Measurements from ENCODE around the gene POLQ.
"Not testable (repeated sequence)": the region's sequence is repeated elsewhere in the genome, so short reads cannot be mapped to it uniquely, and the experiment has no call there.

POLQ gene

GRCh38 chr3:121424549-121424948, 121.2 kb downstream of the POLQ start:
- Mint-ChIP-seq H3K27me3 (ENCODE audit: low read depth) (no peaks in the 10 kb centered on the region), H3K9me3 (no peaks in the 10 kb centered on the region), H3K36me3 (ENCODE audit: low read depth) (peaks cover 17% of the 10 kb centered on the region), H3K4me3 (no peak overlapping the region), H3K4me1 (ENCODE audit: low read depth) (peaks cover 2% of the 10 kb centered on the region), H3K27ac (no peak overlapping the region)

- Mint-ChIP-seq H3K27me3 (ENCODE audit: low read depth) (no peaks in the 10 kb centered on the region), H3K36me3 (ENCODE audit: low read depth) (peaks cover 2% of the 10 kb centered on the region), H3K27ac (no peak overlapping the region), H3K4me1 (ENCODE audit: low read depth) (peaks cover 1% of the 10 kb centered on the region), H3K9me3 (no peaks in the 10 kb centered on the region), H3K4me3 (no peak overlapping the region)
These were observed 127.6 kb downstream of the POLQ start for GRCh38 chr3:121418182-121418581.

DNA sequence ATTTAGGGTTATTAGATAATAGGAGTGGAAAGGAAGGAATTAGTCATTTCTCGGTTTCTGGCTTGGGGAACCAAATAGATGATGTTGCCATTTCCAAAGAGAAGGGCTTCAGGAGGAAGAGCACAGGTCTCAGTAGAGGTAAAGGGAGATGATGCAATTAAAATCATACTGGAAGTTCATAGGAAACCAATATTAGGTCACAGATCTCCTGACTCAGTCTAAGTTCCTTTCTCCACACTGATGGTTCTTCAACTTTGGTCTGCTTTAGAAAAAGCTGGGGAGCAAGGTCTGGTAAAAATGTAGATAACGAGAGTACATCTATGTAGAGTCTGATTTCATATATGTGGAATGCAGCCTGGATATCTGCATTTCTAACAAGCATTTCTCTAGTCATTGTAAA, 130.9 kb downstream of the POLQ start:
- peaks cover 2% of the 10 kb centered on the region for H3K36me3 Mint-ChIP-seq (ENCODE audit: low read depth)
- H3K27me3 Mint-ChIP-seq (ENCODE audit: low read depth): no peaks in the 10 kb centered on the region
- H3K9me3 Mint-ChIP-seq: no peaks in the 10 kb centered on the region
- no peak overlapping the region for H3K27ac Mint-ChIP-seq
- no peak overlapping the region for H3K4me3 Mint-ChIP-seq
- no peaks in the 10 kb centered on the region for H3K4me1 Mint-ChIP-seq (ENCODE audit: low read depth)

GRCh38 chr3:121411523-121411922, 134.3 kb downstream of the POLQ start:
- H3K27ac Mint-ChIP-seq: no peak overlapping the region
- no peak overlapping the region for H3K4me3 Mint-ChIP-seq
- H3K4me1 Mint-ChIP-seq (ENCODE audit: low read depth): no peaks in the 10 kb centered on the region
- H3K9me3 Mint-ChIP-seq: no peaks in the 10 kb centered on the region
- no peaks in the 10 kb centered on the region for H3K27me3 Mint-ChIP-seq (ENCODE audit: low read depth)
- no peaks in the 10 kb centered on the region for H3K36me3 Mint-ChIP-seq (ENCODE audit: low read depth)

GRCh38 chr3:121405631-121406030, 140.2 kb downstream of the POLQ start:
- Mint-ChIP-seq H3K27me3 (ENCODE audit: low read depth) (no peaks in the 10 kb centered on the region), H3K4me1 (ENCODE audit: low read depth) (no peaks in the 10 kb centered on the region), H3K4me3 (no peak overlapping the region), H3K9me3 (no peaks in the 10 kb centered on the region), H3K36me3 (ENCODE audit: low read depth) (no peaks in the 10 kb centered on the region), H3K27ac (no peak overlapping the region)

- H3K36me3 Mint-ChIP-seq (ENCODE audit: low read depth): no peaks in the 10 kb centered on the region
- H3K4me1 Mint-ChIP-seq (ENCODE audit: low read depth): no peaks in the 10 kb centered on the region
- peaks cover 3% of the 10 kb centered on the region for H3K27me3 Mint-ChIP-seq (ENCODE audit: low read depth)
- no peaks in the 10 kb centered on the region for H3K9me3 Mint-ChIP-seq
- H3K4me3 Mint-ChIP-seq: no peak overlapping the region
- no peak overlapping the region for H3K27ac Mint-ChIP-seq
These were observed 146.0 kb downstream of the POLQ start for GRCh38 chr3:121399820-121400219.

DNA sequence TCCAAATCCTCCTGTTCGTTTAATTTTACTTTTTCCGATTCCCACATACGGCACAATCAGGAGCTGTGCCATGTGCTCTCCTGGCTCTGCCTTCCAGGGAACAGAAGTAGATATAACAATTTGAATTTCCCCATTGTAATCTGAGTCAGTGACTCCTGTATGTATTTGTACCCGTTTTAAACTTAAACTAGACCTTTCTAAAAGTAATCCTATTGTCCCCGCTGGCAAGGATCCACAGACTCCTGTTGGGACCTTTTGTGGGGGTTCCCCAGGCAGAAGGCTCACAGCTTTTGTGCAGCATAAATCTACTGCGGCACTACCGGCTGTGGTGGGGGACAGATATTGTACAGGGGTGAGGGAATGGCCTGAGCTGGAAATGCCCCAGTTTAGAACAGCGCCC, 147.7 kb downstream of the POLQ start:
- H3K27me3 Mint-ChIP-seq (ENCODE audit: low read depth); H3K27ac Mint-ChIP-seq: not testable (repeated sequence)

DNA sequence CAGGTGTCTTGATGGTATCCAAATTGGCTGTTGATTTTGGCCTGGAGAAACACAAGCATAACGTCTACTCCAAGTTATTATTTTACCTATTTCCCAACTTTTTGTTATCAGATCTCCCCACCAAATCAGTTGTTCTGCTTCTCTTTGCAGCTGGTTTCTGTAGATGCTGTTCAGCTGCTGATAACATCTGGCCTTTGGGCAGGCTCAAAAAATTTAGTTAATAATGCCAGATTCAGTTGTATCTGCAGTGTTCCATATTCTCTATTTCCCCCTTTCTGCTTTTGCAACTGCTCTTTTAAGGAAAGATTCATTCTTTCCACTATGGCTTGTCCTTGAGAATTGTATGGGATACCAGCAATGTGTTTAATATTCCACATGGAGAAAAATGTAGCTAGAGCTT, 149.8 kb downstream of the POLQ start:
- not testable (repeated sequence) for H3K27ac Mint-ChIP-seq; H3K36me3 Mint-ChIP-seq (ENCODE audit: low read depth); H3K9me3 Mint-ChIP-seq; H3K4me3 Mint-ChIP-seq; H3K27me3 Mint-ChIP-seq (ENCODE audit: low read depth); H3K4me1 Mint-ChIP-seq (ENCODE audit: low read depth)

More for the DNA sequence above, 147.7 kb downstream of the POLQ start:
- H3K36me3 Mint-ChIP-seq (ENCODE audit: low read depth); H3K4me1 Mint-ChIP-seq (ENCODE audit: low read depth); H3K9me3 Mint-ChIP-seq; H3K4me3 Mint-ChIP-seq: not testable (repeated sequence)

GRCh38 chr3:121388308-121388707, 157.5 kb downstream of the POLQ start:
- not testable (repeated sequence) for H3K9me3 Mint-ChIP-seq; H3K36me3 Mint-ChIP-seq (ENCODE audit: low read depth); H3K27ac Mint-ChIP-seq; H3K4me1 Mint-ChIP-seq (ENCODE audit: low read depth); H3K4me3 Mint-ChIP-seq
- H3K27me3 Mint-ChIP-seq (ENCODE audit: low read depth): peaks cover 16% of the 10 kb centered on the region

All from T-helper 1 cell treated with Interleukin-12 subunit alpha and Interleukin-12 subunit beta and Interleukin-4 antibody, amounts not matched to agents 30 μg/mL and 1 μg/mL, for 36 hours (primary cell).